Loucy (cell line): ENCODE results near the gene TRPM8.
"Not testable (repeated sequence)": the region's sequence is repeated elsewhere in the genome, so short reads cannot be mapped to it uniquely, and the experiment has no call there.

Experiments used
- CTCF ChIP-seq: fragments of 200-600 bp; sonication (generic); conservative IDR thresholded peaks from 2 replicates; pipeline ENCODE4 v1.5.1; 2014; ENCODE audit warnings: mild to moderate bottlenecking, antibody characterized with exemption, low read length
- EZH2phosphoT487 ChIP-seq: fragments of 200-600 bp; IDR thresholded peaks from 2 replicates; pipeline ENCODE4 v1.6.1; 2018; ENCODE audit warnings: antibody characterized with exemption, mild to moderate bottlenecking, moderate library complexity, borderline replicate concordance

GRCh38 chr2:233872125-233872524 is 45.0 kb upstream of the TRPM8 start:
- TF ChIP-seq CTCF, EZH2phosphoT487: not testable (repeated sequence)
